ENCODE results near the gene ACHE.

DNA sequence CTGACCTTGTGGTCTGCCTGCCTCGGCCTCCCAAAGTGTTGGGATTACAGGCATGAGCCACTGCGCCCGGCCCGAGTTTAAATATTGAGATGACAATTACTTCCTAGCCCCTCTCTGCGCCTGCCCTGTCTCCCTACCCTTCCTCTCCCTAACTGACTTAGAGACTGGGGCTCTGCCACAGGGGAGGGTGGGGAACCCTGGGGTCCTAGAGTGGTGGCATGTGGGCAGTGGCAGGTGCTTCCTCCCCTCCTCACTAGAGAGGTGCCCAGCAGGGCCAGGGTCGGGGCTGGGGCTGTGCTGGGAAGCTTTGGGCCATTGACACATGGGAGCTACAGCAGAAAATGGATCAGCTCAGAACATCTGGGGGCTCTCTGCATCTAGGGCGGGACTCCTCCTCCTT lies 7.0 kb upstream of the ACHE start:
- no peak for TF ChIP-seq POLR2A (IDR thresholded peaks at IDR 0.05; ENCODE audit: low read depth, low read length)
- no peak for TF ChIP-seq TAF1 (IDR thresholded peaks at IDR 0.05; ENCODE audit: low read depth, low read length)
- TF ChIP-seq POLR2AphosphoS5 (IDR thresholded peaks at IDR 0.05; ENCODE audit: low read depth, low read length) = no peak
- no peak for TF ChIP-seq POU2F2 (IDR thresholded peaks at IDR 0.05; ENCODE audit: low read depth, low read length)
- no peak for TF ChIP-seq SPI1 (IDR thresholded peaks at IDR 0.05; ENCODE audit: low read depth, low read length)
- TF ChIP-seq PAX5 (IDR thresholded peaks at IDR 0.05; ENCODE audit: insufficient read depth, low read length, severe bottlenecking) = no peak
